ENCODE measurements around the gene TMOD3.

DNA sequence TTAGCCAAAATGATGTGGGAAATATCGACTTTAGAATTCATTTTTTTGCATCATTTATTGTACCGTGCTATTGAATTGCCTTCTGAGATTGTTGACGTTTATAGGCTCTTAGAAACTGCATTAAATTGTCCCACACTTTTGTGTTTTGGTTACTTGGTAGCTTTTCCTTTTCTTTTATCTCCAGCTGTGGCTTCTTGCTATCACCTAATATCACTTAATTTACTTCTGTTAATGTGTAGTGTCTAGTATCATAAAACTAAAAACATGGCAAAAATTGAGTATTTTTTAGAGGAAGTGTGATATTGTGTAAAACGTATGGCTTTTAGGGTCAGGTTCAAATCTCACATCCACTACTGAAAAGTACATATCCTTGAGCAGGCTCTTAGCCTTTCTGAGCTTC is 11.2 kb downstream of the TMOD3 start:
- TF ChIP-seq, protein P1, sequence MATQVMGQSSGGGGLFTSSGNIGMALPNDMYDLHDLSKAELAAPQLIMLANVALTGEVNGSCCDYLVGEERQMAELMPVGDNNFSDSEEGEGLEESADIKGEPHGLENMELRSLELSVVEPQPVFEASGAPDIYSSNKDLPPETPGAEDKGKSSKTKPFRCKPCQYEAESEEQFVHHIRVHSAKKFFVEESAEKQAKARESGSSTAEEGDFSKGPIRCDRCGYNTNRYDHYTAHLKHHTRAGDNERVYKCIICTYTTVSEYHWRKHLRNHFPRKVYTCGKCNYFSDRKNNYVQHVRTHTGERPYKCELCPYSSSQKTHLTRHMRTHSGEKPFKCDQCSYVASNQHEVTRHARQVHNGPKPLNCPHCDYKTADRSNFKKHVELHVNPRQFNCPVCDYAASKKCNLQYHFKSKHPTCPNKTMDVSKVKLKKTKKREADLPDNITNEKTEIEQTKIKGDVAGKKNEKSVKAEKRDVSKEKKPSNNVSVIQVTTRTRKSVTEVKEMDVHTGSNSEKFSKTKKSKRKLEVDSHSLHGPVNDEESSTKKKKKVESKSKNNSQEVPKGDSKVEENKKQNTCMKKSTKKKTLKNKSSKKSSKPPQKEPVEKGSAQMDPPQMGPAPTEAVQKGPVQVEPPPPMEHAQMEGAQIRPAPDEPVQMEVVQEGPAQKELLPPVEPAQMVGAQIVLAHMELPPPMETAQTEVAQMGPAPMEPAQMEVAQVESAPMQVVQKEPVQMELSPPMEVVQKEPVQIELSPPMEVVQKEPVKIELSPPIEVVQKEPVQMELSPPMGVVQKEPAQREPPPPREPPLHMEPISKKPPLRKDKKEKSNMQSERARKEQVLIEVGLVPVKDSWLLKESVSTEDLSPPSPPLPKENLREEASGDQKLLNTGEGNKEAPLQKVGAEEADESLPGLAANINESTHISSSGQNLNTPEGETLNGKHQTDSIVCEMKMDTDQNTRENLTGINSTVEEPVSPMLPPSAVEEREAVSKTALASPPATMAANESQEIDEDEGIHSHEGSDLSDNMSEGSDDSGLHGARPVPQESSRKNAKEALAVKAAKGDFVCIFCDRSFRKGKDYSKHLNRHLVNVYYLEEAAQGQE (IDR thresholded peaks at IDR 0.05; ENCODE audit: unreplicated experiment), result no peak
- TF ChIP-seq, protein P2, sequence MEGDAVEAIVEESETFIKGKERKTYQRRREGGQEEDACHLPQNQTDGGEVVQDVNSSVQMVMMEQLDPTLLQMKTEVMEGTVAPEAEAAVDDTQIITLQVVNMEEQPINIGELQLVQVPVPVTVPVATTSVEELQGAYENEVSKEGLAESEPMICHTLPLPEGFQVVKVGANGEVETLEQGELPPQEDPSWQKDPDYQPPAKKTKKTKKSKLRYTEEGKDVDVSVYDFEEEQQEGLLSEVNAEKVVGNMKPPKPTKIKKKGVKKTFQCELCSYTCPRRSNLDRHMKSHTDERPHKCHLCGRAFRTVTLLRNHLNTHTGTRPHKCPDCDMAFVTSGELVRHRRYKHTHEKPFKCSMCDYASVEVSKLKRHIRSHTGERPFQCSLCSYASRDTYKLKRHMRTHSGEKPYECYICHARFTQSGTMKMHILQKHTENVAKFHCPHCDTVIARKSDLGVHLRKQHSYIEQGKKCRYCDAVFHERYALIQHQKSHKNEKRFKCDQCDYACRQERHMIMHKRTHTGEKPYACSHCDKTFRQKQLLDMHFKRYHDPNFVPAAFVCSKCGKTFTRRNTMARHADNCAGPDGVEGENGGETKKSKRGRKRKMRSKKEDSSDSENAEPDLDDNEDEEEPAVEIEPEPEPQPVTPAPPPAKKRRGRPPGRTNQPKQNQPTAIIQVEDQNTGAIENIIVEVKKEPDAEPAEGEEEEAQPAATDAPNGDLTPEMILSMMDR (conservative IDR thresholded peaks at IDR 0.05; ENCODE audit: low read depth in 2 of 2), result no peak
- no peak for TF ChIP-seq STAT1 (IDR thresholded peaks at IDR 0.05; ENCODE audit: unreplicated experiment)
- no peak for TF ChIP-seq POLR2AphosphoS5 (IDR thresholded peaks at IDR 0.05; ENCODE audit: low read depth)
- no peak for TF ChIP-seq EZH2 (IDR thresholded peaks at IDR 0.05; ENCODE audit: low read depth, unreplicated experiment)

All from GM23338 (cell line).